HEK293 (cell line): Measurements from ENCODE around the gene AGBL2.

Experiments used
- CTCF ChIA-PET: fragments of 350-600 bp; formaldehyde crosslinking; extraction: SDS; loops from one replicate; lab custom pipeline; 2021; ENCODE audit warnings: antibody characterized with exemption; lab: Yijun Ruan, JAX
- POLR2A ChIA-PET: fragments of 300-600 bp; formaldehyde crosslinking; extraction: SDS; loops from one replicate; lab custom pipeline; 2020; ENCODE audit warnings: antibody characterized with exemption, inconsistent platforms; lab: Yijun Ruan, JAX
- H3K27ac ChIP-seq: fragments of 200-500 bp; sonication (Bioruptor generic); 2 replicates; pipeline ENCODE4 v1.5.1; 2014; ENCODE audit warnings: low read depth, low read length, control low read depth, inconsistent platforms; ENCODE audit errors: extremely low read depth
- H3K36me3 ChIP-seq, 2 experiments: fragments of 200-500 bp in 1 of 2; sonication (Bioruptor generic) in 1 of 2; 1 replicate in 1 of 2; 2 replicates in 1 of 2; pipeline ENCODE4 v1.5.1; 2014 to 2017; ENCODE audit warnings: inconsistent platforms in 2 of 2, low read length in 2 of 2; ENCODE audit not compliant: control insufficient read depth in 2 of 2, insufficient read depth in 1 of 2
- H3K4me1 ChIP-seq: fragments of 200-500 bp; sonication (Bioruptor generic); 2 replicates; pipeline ENCODE4 v1.5.1; 2014; ENCODE audit warnings: mild to moderate bottlenecking, low read length, inconsistent platforms; ENCODE audit not compliant: control insufficient read depth, insufficient read depth
- H3K4me3 ChIP-seq: 2 replicates; pipeline ENCODE4 v1.5.1; 2011; ENCODE audit warnings: low read depth, mild to moderate bottlenecking, control low read depth, low read length, moderate library complexity
- H3K9me3 ChIP-seq: fragments of 200-500 bp; sonication (Bioruptor generic); 2 replicates; pipeline ENCODE4 v1.5.1; 2014; ENCODE audit warnings: low read depth, low read length, inconsistent platforms; ENCODE audit not compliant: control insufficient read depth, insufficient read depth
- GLI4 ChIP-seq: fragments of 450-650 bp; formaldehyde crosslinking; IDR thresholded peaks from 2 replicates; pipeline ENCODE4 v1.5.1; 2016; ENCODE audit warnings: missing biosample characterization, missing genetic modification characterization
- MYNN ChIP-seq: fragments of 450-650 bp; formaldehyde crosslinking; IDR thresholded peaks from 2 replicates; pipeline ENCODE4 v1.5.1; 2016; ENCODE audit warnings: missing biosample characterization, missing genetic modification characterization, borderline replicate concordance
- REST ChIP-seq: fragments of 450-650 bp; formaldehyde crosslinking; IDR thresholded peaks from 2 replicates; pipeline ENCODE4 v1.5.1; 2016; ENCODE audit warnings: missing biosample characterization, missing genetic modification characterization
- SCRT1 ChIP-seq: fragments of 450-650 bp; formaldehyde crosslinking; IDR thresholded peaks from 2 replicates; pipeline ENCODE4 v1.5.1; 2016; ENCODE audit warnings: missing biosample characterization, missing genetic modification characterization, borderline replicate concordance
- ZBTB17 ChIP-seq: fragments of 450-650 bp; formaldehyde crosslinking; IDR thresholded peaks from 2 replicates; pipeline ENCODE4 v1.5.1; 2016; ENCODE audit warnings: missing biosample characterization, missing genetic modification characterization
- ZBTB26 ChIP-seq: fragments of 450-650 bp; formaldehyde crosslinking; optimal IDR thresholded peaks from 2 replicates; pipeline ENCODE3; 2016; ENCODE audit warnings: missing biosample characterization, mild to moderate bottlenecking, missing genetic modification characterization
- ZNF2 ChIP-seq: fragments of 450-650 bp; formaldehyde crosslinking; IDR thresholded peaks from 2 replicates; pipeline ENCODE4 v1.5.1; 2016; ENCODE audit warnings: missing biosample characterization, missing genetic modification characterization
- ZNF202 ChIP-seq: fragments of 450-650 bp; formaldehyde crosslinking; IDR thresholded peaks from 2 replicates; pipeline ENCODE4 v1.5.1; 2016; ENCODE audit warnings: missing biosample characterization, missing genetic modification characterization, borderline replicate concordance
- ZNF280D ChIP-seq: fragments of 450-650 bp; formaldehyde crosslinking; IDR thresholded peaks from 2 replicates; pipeline ENCODE4 v1.5.1; 2016; ENCODE audit warnings: missing biosample characterization, missing genetic modification characterization
- ZNF354C ChIP-seq: fragments of 450-650 bp; formaldehyde crosslinking; IDR thresholded peaks from 2 replicates; pipeline ENCODE4 v1.5.1; 2016; ENCODE audit warnings: missing biosample characterization, missing genetic modification characterization, low read depth, borderline replicate concordance
- ZNF404 ChIP-seq: fragments of 450-650 bp; formaldehyde crosslinking; IDR thresholded peaks from 2 replicates; pipeline ENCODE4 v1.5.1; 2017; ENCODE audit warnings: missing biosample characterization, missing genetic modification characterization
- ZNF473 ChIP-seq: fragments of 450-650 bp; formaldehyde crosslinking; IDR thresholded peaks from 2 replicates; pipeline ENCODE4 v1.5.1; 2017; ENCODE audit warnings: missing biosample characterization, missing genetic modification characterization
- ZNF48 ChIP-seq: fragments of 450-650 bp; formaldehyde crosslinking; IDR thresholded peaks from 2 replicates; pipeline ENCODE4 v1.5.1; 2016; ENCODE audit warnings: missing biosample characterization, missing genetic modification characterization
- ZNF596 ChIP-seq: fragments of 450-650 bp; IDR thresholded peaks from 2 replicates; pipeline ENCODE4 v1.5.0; 2018; ENCODE audit warnings: missing biosample characterization, mild to moderate bottlenecking, missing genetic modification characterization, moderate library complexity
- ZNF624 ChIP-seq: fragments of 450-650 bp; formaldehyde crosslinking; IDR thresholded peaks from 2 replicates; pipeline ENCODE4 v1.5.1; 2017; ENCODE audit warnings: missing biosample characterization, missing genetic modification characterization
- ZNF768 ChIP-seq: fragments of 450-650 bp; formaldehyde crosslinking; IDR thresholded peaks from 2 replicates; pipeline ENCODE4 v1.5.1; 2018; ENCODE audit warnings: missing biosample characterization, mild to moderate bottlenecking, missing genetic modification characterization
- ZNF792 ChIP-seq: fragments of 450-650 bp; formaldehyde crosslinking; IDR thresholded peaks from 2 replicates; pipeline ENCODE4 v1.5.1; 2016; ENCODE audit warnings: missing biosample characterization, missing genetic modification characterization
- TF ChIP-seq, protein P1 (sequence below): fragments of 450-650 bp; formaldehyde crosslinking; IDR thresholded peaks from 2 replicates; pipeline ENCODE4 v1.5.1; 2017; ENCODE audit warnings: missing biosample characterization, missing genetic modification characterization
- TF ChIP-seq, protein P2 (sequence below): fragments of 450-650 bp; formaldehyde crosslinking; conservative IDR thresholded peaks from 2 replicates; pipeline ENCODE4 v1.5.1; 2016; ENCODE audit warnings: low read depth, missing biosample characterization, missing genetic modification characterization
- TF ChIP-seq, protein P3 (sequence below): fragments of 450-650 bp; formaldehyde crosslinking; IDR thresholded peaks from 2 replicates; pipeline ENCODE4 v1.5.1; 2017; ENCODE audit warnings: missing biosample characterization, missing genetic modification characterization

Gene AGBL2

DNA sequence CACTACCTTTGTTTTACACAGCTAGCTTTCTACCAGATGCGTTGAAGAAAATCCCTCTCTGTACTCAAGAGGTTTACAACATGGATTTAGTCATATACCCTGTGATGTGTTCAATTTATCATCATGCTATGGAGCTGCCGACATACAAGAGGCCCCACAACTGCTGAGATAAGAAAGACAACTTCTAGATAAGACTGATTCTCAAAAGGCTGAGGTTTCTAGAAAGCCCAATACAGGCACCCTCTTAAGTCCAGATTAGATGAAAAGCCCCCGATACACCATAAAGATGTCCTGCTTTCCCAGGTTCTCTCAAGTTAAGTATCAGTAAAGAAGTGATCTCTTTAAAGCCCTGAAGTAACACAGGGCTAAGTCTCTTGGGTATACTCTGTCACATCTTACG lies 87.1 kb downstream of the AGBL2 start (continued):
- TF ChIP-seq ZBTB26 (tag by site-specific recombination) (no peak), ZNF354C (no peak), ZNF404 (no peak), ZNF596 (no peak), ZNF202 (tag by site-specific recombination) (no peak)

- POLR2A ChIA-PET: no interaction called here
- Histone ChIP-seq H3K27ac (no peak overlapping the region), H3K4me3 (no peak overlapping the region), H3K9me3 (no peaks in the 10 kb centered on the region), H3K4me1 (no peaks in the 10 kb centered on the region), H3K36me3 (peaks cover 41 to 87% of the 10 kb centered on the region in 2 experiments)
- CTCF ChIA-PET: interaction anchor here (1.0 to 1.3 kb wide), 2 partner anchors 9 to 23 kb away, joined by 3 to 6 read pairs; no protein-coding TSS in a partner anchor
- TF ChIP-seq REST: no peak
- no peak for TF ChIP-seq ZNF624 (tag by site-specific recombination)
- no peak for TF ChIP-seq ZBTB17
- no peak for TF ChIP-seq ZNF473 (tag by site-specific recombination)
- TF ChIP-seq ZNF48 (tag by site-specific recombination): no peak
- TF ChIP-seq, protein P1, sequence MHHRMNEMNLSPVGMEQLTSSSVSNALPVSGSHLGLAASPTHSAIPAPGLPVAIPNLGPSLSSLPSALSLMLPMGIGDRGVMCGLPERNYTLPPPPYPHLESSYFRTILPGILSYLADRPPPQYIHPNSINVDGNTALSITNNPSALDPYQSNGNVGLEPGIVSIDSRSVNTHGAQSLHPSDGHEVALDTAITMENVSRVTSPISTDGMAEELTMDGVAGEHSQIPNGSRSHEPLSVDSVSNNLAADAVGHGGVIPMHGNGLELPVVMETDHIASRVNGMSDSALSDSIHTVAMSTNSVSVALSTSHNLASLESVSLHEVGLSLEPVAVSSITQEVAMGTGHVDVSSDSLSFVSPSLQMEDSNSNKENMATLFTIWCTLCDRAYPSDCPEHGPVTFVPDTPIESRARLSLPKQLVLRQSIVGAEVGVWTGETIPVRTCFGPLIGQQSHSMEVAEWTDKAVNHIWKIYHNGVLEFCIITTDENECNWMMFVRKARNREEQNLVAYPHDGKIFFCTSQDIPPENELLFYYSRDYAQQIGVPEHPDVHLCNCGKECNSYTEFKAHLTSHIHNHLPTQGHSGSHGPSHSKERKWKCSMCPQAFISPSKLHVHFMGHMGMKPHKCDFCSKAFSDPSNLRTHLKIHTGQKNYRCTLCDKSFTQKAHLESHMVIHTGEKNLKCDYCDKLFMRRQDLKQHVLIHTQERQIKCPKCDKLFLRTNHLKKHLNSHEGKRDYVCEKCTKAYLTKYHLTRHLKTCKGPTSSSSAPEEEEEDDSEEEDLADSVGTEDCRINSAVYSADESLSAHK (tag by site-specific recombination): no peak
- no peak for TF ChIP-seq MYNN
- TF ChIP-seq ZNF768 (tag by site-specific recombination): no peak
- TF ChIP-seq ZNF2 (tag by site-specific recombination): no peak
- no peak for TF ChIP-seq SCRT1
- TF ChIP-seq, protein P2, sequence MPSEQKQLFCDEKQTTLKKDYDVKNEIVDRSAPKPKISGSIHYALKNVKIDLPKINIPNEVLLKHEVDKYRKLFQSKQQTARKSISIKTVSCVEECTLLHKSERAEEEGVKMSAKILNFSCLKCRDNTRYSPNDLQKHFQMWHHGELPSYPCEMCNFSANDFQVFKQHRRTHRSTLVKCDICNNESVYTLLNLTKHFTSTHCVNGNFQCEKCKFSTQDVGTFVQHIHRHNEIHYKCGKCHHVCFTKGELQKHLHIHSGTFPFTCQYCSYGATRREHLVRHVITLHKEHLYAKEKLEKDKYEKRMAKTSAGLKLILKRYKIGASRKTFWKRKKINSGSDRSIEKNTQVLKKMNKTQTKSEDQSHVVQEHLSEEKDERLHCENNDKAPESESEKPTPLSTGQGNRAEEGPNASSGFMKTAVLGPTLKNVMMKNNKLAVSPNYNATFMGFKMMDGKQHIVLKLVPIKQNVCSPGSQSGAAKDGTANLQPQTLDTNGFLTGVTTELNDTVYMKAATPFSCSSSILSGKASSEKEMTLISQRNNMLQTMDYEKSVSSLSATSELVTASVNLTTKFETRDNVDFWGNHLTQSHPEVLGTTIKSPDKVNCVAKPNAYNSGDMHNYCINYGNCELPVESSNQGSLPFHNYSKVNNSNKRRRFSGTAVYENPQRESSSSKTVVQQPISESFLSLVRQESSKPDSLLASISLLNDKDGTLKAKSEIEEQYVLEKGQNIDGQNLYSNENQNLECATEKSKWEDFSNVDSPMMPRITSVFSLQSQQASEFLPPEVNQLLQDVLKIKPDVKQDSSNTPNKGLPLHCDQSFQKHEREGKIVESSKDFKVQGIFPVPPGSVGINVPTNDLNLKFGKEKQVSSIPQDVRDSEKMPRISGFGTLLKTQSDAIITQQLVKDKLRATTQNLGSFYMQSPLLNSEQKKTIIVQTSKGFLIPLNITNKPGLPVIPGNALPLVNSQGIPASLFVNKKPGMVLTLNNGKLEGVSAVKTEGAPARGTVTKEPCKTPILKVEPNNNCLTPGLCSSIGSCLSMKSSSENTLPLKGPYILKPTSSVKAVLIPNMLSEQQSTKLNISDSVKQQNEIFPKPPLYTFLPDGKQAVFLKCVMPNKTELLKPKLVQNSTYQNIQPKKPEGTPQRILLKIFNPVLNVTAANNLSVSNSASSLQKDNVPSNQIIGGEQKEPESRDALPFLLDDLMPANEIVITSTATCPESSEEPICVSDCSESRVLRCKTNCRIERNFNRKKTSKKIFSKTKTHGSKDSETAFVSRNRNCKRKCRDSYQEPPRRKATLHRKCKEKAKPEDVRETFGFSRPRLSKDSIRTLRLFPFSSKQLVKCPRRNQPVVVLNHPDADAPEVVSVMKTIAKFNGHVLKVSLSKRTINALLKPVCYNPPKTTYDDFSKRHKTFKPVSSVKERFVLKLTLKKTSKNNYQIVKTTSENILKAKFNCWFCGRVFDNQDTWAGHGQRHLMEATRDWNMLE: no peak
- TF ChIP-seq ZNF792: no peak
- TF ChIP-seq, protein P3, sequence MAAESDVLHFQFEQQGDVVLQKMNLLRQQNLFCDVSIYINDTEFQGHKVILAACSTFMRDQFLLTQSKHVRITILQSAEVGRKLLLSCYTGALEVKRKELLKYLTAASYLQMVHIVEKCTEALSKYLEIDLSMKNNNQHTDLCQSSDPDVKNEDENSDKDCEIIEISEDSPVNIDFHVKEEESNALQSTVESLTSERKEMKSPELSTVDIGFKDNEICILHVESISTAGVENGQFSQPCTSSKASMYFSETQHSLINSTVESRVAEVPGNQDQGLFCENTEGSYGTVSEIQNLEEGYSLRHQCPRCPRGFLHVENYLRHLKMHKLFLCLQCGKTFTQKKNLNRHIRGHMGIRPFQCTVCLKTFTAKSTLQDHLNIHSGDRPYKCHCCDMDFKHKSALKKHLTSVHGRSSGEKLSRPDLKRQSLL: no peak
- TF ChIP-seq GLI4 (tag by site-specific recombination): no peak
- no peak for TF ChIP-seq ZNF280D (tag by site-specific recombination)
Observed at GRCh38 chr11:47626234-47626633, 88.9 kb downstream of the AGBL2 start.
